Breast epithelium (tissue), 3 donors: ENCODE measurements around the gene SRGAP3.

ENCODE experiments used
- CTCF ChIP-seq, 3 donors: fragments of 450-650 bp; IDR thresholded peaks; one replicate each; pipeline ENCODE4 v1.5.1; 2016 to 2017; ENCODE audit warnings: antibody characterized with exemption in 3 of 3, mild to moderate bottlenecking in 3 of 3, moderate library complexity in 3 of 3
- POLR2AphosphoS5 ChIP-seq, 3 donors: sonication (generic); formaldehyde crosslinking; IDR thresholded peaks; one replicate each; pipeline ENCODE4 v1.6.1; 2017; ENCODE audit warnings: antibody characterized with exemption in 3 of 3

GRCh38 chr3:9116336-9116735 is 133.1 kb downstream of the SRGAP3 start:
- TF ChIP-seq CTCF (IDR thresholded peaks at IDR 0.05), result no peak
- TF ChIP-seq POLR2AphosphoS5 (IDR thresholded peaks at IDR 0.05), result no peak
